Choroid plexus epithelial cell (primary cell): ENCODE results near the gene BAIAP3.

ENCODE experiments used
- DNase-seq: peaks from one replicate; pipeline ENCODE4 v3.0.0-alpha.2; 2010; ENCODE audit warnings: low read depth
- H3K4me3 ChIP-seq: 2 replicates; pipeline ENCODE4 v1.5.1; 2011; ENCODE audit warnings: low read depth, mild to moderate bottlenecking, control low read depth, low read length, moderate library complexity
- TF ChIP-seq, protein P1 (sequence below): conservative IDR thresholded peaks from 2 replicates; pipeline ENCODE4 v1.5.1; 2011; ENCODE audit warnings: low read depth, mild to moderate bottlenecking, control low read depth, inconsistent platforms, low read length, moderate library complexity

Gene BAIAP3

DNA sequence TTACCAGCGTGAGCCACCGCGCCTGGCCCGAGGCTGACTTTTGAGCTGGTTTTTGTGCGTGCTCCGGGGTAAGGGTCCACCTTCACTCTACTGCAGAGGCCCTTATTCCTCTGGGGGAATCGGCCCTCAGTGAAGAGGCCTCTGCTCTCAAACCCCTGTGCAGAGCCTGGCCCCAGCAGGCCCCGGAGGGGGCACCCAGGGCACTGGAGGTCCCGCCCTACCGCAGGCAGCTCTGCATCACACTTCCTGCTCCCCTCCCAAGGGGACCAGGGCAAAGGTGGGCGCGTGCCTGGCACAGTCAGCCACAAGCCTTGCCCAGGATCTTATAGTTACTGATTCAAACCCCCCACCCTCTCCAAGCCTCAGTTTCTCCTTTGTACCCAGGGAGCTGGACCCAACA is 27.6 kb upstream of the BAIAP3 start:
- no peak for DNase-seq
- TF ChIP-seq, protein P1, sequence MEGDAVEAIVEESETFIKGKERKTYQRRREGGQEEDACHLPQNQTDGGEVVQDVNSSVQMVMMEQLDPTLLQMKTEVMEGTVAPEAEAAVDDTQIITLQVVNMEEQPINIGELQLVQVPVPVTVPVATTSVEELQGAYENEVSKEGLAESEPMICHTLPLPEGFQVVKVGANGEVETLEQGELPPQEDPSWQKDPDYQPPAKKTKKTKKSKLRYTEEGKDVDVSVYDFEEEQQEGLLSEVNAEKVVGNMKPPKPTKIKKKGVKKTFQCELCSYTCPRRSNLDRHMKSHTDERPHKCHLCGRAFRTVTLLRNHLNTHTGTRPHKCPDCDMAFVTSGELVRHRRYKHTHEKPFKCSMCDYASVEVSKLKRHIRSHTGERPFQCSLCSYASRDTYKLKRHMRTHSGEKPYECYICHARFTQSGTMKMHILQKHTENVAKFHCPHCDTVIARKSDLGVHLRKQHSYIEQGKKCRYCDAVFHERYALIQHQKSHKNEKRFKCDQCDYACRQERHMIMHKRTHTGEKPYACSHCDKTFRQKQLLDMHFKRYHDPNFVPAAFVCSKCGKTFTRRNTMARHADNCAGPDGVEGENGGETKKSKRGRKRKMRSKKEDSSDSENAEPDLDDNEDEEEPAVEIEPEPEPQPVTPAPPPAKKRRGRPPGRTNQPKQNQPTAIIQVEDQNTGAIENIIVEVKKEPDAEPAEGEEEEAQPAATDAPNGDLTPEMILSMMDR: no peak
- H3K4me3 ChIP-seq: no peak overlapping the region

GRCh38 chr16:1306334-1306733 is 27.1 kb upstream of the BAIAP3 start:
- DNase-seq: no peak
- TF ChIP-seq, protein P1: no peak
- H3K4me3 ChIP-seq: no peak overlapping the region

DNA sequence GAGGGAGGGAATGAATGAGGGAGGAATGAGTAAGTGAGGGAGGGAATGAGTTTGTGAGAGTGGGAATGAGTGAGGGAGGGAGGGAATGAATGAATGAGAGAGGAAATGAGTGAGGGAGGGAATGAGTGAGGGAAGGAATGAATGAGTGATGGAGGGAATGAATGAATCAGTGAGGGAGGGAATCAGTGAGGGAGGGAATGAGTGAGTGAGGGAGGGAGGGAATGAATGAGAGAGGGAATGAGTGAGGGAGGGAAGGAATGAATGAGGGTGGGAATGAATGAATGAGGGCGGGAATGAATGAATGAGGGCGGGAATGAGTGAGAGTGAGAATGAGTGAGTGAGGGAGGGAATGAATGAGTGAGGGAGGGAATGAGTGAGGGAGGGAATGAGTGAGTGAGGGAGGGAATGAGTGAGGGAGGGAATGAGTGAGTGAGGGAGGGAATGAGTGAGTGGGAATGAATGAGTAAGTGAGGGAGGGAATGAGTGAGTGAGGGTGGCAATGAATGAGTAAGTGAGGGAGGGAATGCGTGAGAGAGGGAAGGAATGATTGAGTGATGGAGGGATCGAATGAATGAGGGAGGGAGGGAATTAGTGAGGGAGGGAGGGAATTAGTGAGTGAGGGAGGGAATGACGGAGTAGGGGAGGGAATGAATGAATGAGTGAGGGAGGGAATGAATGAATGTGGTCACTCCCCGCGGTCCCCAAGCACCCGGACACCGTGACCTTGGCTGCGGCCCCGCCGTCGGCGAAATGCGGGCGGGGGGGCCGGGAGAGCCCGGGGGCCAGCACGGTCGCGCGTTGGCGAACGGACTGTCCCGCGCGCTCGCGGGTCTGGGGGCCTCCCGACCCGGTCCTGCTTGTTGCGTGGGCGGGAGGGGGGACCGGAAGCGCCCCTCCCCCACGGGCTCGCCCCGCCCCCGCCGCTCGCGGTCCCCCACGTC is 25.1 kb upstream of the BAIAP3 start:
- peak overlapping the region; percentile 74 for H3K4me3 ChIP-seq
- peak; percentile 35 for DNase-seq
- TF ChIP-seq, protein P1: no peak

DNA sequence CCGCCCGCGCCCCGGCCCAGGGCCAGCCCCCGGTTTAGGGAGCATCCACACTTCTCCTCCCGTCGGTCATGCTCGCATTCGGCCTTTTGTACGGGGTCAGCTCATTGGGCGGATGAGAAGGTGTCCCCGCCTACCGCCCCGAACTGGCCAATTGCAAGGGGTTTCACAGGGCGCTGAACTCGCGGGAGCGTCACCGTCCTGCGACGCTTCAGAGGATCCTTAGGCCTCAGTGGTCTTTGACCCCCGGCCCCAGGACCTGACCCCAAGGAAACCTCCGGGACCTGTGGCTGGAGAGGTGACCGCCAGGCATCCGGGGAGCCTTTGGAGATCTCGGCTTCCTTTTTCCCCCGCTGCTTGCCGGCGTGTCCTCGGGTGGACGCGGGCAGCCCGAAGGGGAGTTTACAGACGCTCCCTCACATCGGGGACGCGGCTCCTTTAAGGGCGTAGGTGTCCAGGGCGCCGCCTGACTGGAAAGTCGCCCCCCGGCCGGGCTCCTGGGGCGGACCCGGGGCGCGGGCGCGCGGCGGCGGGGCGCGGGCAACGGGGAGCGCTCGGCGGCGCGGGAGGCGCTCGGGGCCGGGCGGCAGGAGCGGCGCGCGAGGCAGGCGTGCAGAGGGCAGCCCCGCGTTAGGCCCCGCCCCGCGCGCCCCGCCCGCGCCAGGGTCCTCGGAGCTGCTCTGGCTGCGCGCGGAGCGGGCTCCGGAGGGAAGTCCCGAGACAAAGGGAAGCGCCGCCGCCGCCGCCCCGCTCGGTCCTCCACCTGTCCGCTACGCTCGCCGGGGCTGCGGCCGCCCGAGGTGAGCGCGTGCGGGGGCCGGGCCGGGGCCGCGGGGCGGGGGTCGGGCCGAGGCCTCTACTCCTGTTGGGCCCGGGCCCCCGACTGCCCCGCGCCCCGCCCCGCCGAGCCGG is 24.2 kb upstream of the BAIAP3 start, which contains the start of gene UBE2I:
TSS of gene UBE2I (plus strand) at position 660 of the 909 bp plus-strand sequence. CDS start 4,395 bp downstream, outside the sequence.
- TF ChIP-seq, protein P1: no peak
- peak within 1 kb of the TSS; percentile 74 for H3K4me3 ChIP-seq
- peak; percentile 99 for DNase-seq

GRCh38 chr16:1309888-1310831 is 23.3 kb upstream of the BAIAP3 start:
- peak; percentile 57 for DNase-seq
- TF ChIP-seq, protein P1: no peak
- peak overlapping the region; percentile 74 for H3K4me3 ChIP-seq

DNA sequence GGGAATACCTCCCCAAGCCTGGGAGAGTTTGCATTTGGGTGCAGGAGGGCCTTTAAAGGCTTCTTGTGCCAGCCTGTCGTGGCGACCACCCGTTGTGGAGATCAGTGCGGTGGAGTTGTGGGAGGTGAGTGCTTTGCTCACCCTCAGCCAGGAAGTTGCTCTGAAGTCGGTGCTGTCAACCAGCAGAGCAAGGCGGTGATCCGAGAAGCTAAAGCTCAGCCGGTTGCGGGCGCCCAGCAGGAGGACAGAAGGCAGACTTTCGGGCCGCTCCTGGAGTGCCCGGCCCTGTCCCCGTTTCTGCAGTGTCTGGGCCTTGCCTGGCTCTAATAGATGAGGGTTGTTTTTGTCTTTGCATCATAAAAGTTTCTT is 22.6 kb upstream of the BAIAP3 start:
- TF ChIP-seq, protein P1: no peak
- DNase-seq: peak; percentile 44
- H3K4me3 ChIP-seq: peak overlapping the region; percentile 74
